ENCODE measurements around the gene RASA3.
A peak's percentile ranks its signal among the peaks of the same experiment; 100 is the strongest.

RASA3 gene

GRCh38 chr13:114108141-114108761, 24.2 kb downstream of the RASA3 start:
- DNase-seq (ENCODE audit: low read depth) = no peak
- TF ChIP-seq CTCF (IDR thresholded peaks at IDR 0.05; ENCODE audit: low read length, missing control alignments) = no peak
- no peak overlapping the region for H3K4me3 ChIP-seq (replicated peaks; ENCODE audit: low read depth, low read length)

- DNase-seq (ENCODE audit: low read depth) = peak; percentile 72
- no peak overlapping the region for H3K4me3 ChIP-seq (replicated peaks; ENCODE audit: low read depth, low read length)
- no peak for TF ChIP-seq CTCF (IDR thresholded peaks at IDR 0.05; ENCODE audit: low read length, missing control alignments)
Observed at GRCh38 chr13:114107686-114108081, 24.7 kb downstream of the RASA3 start.

DNA sequence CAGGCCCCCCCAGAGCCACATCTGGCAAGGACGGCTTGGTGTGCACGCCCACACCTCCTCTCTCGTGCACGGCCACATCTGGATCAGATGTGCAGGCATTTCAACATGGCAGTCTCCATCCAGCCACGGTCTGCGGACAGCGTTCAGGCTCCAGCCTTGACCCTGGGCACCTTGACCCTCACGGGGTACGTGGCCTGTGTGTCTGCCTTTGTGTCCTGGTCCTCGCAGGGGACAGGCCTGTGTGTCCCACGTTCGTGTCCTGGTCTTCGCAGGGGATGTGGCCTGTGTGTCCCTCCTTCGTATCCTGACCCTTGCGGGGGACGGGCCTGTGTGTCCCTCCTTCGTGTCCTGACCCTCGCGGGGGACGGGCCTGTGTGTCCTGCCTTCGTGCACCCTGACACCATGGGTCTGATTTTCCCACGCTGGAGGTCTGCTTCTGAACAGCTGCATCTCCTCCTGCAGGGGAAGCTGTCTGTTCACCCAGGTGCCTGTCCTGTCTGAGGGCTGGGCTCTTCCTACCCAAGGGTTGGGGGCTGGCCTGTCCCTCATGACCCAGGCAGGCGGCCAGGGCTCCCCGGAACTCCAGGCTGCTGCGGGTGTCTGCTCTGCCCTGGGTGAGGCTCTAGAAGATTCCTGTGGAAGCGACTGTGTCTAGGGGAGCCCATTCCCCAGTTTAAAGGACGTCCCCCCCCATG, 25.3 kb downstream of the RASA3 start:
- no peak for DNase-seq (ENCODE audit: low read depth)
- H3K4me3 ChIP-seq (replicated peaks; ENCODE audit: low read depth, low read length) = no peak overlapping the region
- TF ChIP-seq CTCF (IDR thresholded peaks at IDR 0.05; ENCODE audit: low read length, missing control alignments) = no peak

GRCh38 chr13:114106526-114106925, 25.9 kb downstream of the RASA3 start:
- no peak overlapping the region for H3K4me3 ChIP-seq (replicated peaks; ENCODE audit: low read depth, low read length)
- no peak for TF ChIP-seq CTCF (IDR thresholded peaks at IDR 0.05; ENCODE audit: low read length, missing control alignments)
- no peak for DNase-seq (ENCODE audit: low read depth)

- H3K4me3 ChIP-seq (replicated peaks; ENCODE audit: low read depth, low read length) = no peak overlapping the region
- no peak for DNase-seq (ENCODE audit: low read depth)
- TF ChIP-seq CTCF (IDR thresholded peaks at IDR 0.05; ENCODE audit: low read length, missing control alignments) = no peak
Observed at GRCh38 chr13:114105521-114106225, 26.8 kb downstream of the RASA3 start.

DNA sequence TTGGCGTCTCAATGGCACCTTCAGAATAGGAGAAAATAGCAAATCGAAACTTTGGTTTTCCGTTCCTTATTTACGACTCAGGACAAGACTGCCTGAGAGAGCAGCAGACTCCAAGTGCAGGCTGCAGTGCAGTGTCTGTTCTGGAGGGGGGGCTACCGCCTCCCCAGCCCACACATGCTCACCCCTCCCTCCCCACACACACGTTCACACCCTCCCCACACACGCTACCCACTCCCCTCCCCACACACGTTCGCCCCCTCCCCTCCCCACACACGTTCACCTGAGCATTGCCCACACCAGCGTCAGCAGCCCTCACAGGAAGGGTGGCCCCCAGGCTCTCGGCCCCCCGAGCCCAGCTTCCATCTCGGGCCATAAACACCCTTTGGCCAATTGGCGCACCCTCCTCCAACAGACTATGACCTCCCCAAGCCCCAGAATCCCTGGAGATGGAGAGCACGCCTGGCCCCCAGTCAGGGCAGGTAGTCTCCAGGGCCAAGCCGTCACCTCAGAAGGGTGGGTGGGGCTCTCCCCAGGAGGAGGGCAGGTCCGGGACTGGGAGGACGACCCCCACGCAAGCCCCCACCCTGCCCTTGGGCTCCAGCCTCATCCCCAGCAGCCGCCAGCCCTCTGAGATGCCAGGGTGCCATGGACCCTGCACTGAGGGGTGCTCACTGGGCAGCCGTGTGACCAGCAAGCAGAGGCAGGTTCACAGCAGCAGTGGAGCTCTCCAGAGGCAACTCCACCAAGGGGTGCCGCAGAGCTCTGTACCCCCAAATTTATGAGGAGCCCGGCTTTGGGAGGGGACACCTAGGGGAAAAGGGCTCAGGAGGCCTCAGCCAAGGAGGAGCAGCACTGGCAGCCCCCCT, 27.5 kb downstream of the RASA3 start:
- no peak for DNase-seq (ENCODE audit: low read depth)
- TF ChIP-seq CTCF (IDR thresholded peaks at IDR 0.05; ENCODE audit: low read length, missing control alignments) = no peak
- no peak overlapping the region for H3K4me3 ChIP-seq (replicated peaks; ENCODE audit: low read depth, low read length)
